T47D (cell line): ENCODE results near the gene SFTPA1.
"Not testable (repeated sequence)": the region's sequence is repeated elsewhere in the genome, so short reads cannot be mapped to it uniquely, and the experiment has no call there.

Experiments
- DNase-seq, 2 experiments: peaks; one replicate each; pipeline versions ENCODE4 v3.0.0 to v3.0.0-alpha.2; 2011 to 2012; ENCODE audit warnings: low read depth in 1 of 2, low spot score in 1 of 2
- JUND ChIP-seq: IDR thresholded peaks from 2 replicates; pipeline ENCODE4 v1.6.1; 2012; ENCODE audit warnings: low read depth
- in situ Hi-C: cut with HindIII; loops from 2 replicates; pipeline ENCODE4 v1.10.0; 2016; ENCODE audit warnings: low sequenced_read_pairs, low pct_unique_long_range_greater_than_20kb

Gene SFTPA1

GRCh38 chr10:79595510-79595909 lies 15.2 kb upstream of the SFTPA1 start:
- no peak for DNase-seq
- in situ Hi-C loops = no loop called here
- no peak for TF ChIP-seq JUND

GRCh38 chr10:79599644-79600043 lies 11.1 kb upstream of the SFTPA1 start:
- in situ Hi-C loops, DNase-seq: not testable (repeated sequence)

- no peak for TF ChIP-seq JUND
- in situ Hi-C loops = no loop called here
These were observed 8.8 kb upstream of the SFTPA1 start for GRCh38 chr10:79601939-79602338.

GRCh38 chr10:79602953-79603352 lies 7.8 kb upstream of the SFTPA1 start:
- TF ChIP-seq JUND = no peak
- in situ Hi-C loops = no loop called here
- no peak for DNase-seq

More at GRCh38 chr10:79601939-79602338, 8.8 kb upstream of the SFTPA1 start:
- no peak for DNase-seq

GRCh38 chr10:79604294-79604693 lies 6.4 kb upstream of the SFTPA1 start:
- no peak for DNase-seq
- in situ Hi-C loops = no loop called here
- TF ChIP-seq JUND = no peak

- no peak for DNase-seq
- in situ Hi-C loops = no loop called here
- TF ChIP-seq JUND = no peak
These were observed 5.4 kb upstream of the SFTPA1 start for GRCh38 chr10:79605308-79605707.

- DNase-seq = peak; percentile 19 to 58
- TF ChIP-seq JUND = no peak
- in situ Hi-C loops = no loop called here
These were observed 2.0 kb upstream of the SFTPA1 start for GRCh38 chr10:79608505-79609375.

GRCh38 chr10:79611193-79611976 lies 646 bp downstream of the SFTPA1 start:
- not testable (repeated sequence) for DNase-seq

GRCh38 chr10:79615577-79615976 lies 4.8 kb downstream of the SFTPA1 start:
- in situ Hi-C loops = no loop called here
- no peak for DNase-seq
- TF ChIP-seq JUND = no peak

More at GRCh38 chr10:79611193-79611976, 646 bp downstream of the SFTPA1 start:
- in situ Hi-C loops = not testable (repeated sequence)

GRCh38 chr10:79616164-79616563 lies 5.4 kb downstream of the SFTPA1 start:
- in situ Hi-C loops = no loop called here
- no peak for TF ChIP-seq JUND
- DNase-seq = no peak

- in situ Hi-C loops, DNase-seq: not testable (repeated sequence)
These were observed 12.9 kb downstream of the SFTPA1 start for GRCh38 chr10:79623663-79624062.

- no peak for DNase-seq
These were observed 16.3 kb downstream of the SFTPA1 start for GRCh38 chr10:79627075-79627474.

GRCh38 chr10:79628083-79628482 lies 17.3 kb downstream of the SFTPA1 start:
- in situ Hi-C loops = no loop called here
- DNase-seq = no peak
- TF ChIP-seq JUND = no peak

More at GRCh38 chr10:79627075-79627474, 16.3 kb downstream of the SFTPA1 start:
- in situ Hi-C loops = no loop called here
- no peak for TF ChIP-seq JUND
